ENCODE results near the gene SPOCK3. TPM values are rescaled to one million over a fixed set of nuclear protein-coding genes. Genes with fewer than 3 reads are reported as not detected.

The SPOCK3 gene
- total and polyA plus RNA-seq, 2 donors from 2014 or later: 0.25 to 0.84 TPM

GRCh38 chr4:167025670-167026069 lies 208.6 kb downstream of the SPOCK3 start:
- no peak for DNase-seq
- H3K36me3 ChIP-seq (ENCODE audit: control insufficient read depth in 2 of 3, insufficient read depth in 3 of 3, low read length in 3 of 3): no peaks in the 10 kb centered on the region
- no peak for FAIRE-seq
- no peak overlapping the region for H3K9ac ChIP-seq (ENCODE audit: low read length in 3 of 3)
- H3K9me3 ChIP-seq (ENCODE audit: control insufficient read depth in 2 of 3, insufficient read depth in 1 of 3, low read length in 3 of 3): no peaks in the 10 kb centered on the region
- H3K4me3 ChIP-seq (ENCODE audit: low read length in 3 of 3): no peak overlapping the region
- intact Hi-C loops (cut with DNase I): no loop called here
- H3K27me3 ChIP-seq (ENCODE audit: control insufficient read depth, insufficient read depth, low read length): no peaks in the 10 kb centered on the region
- no peaks in the 10 kb centered on the region for H3K4me1 ChIP-seq (ENCODE audit: control insufficient read depth in 2 of 3, insufficient read depth in 2 of 3, low read depth in 1 of 3, low read length in 3 of 3)
- no peak overlapping the region for H3K27ac ChIP-seq (ENCODE audit: low read depth in 2 of 2, low read length in 2 of 2)
- TF ChIP-seq, protein P1, sequence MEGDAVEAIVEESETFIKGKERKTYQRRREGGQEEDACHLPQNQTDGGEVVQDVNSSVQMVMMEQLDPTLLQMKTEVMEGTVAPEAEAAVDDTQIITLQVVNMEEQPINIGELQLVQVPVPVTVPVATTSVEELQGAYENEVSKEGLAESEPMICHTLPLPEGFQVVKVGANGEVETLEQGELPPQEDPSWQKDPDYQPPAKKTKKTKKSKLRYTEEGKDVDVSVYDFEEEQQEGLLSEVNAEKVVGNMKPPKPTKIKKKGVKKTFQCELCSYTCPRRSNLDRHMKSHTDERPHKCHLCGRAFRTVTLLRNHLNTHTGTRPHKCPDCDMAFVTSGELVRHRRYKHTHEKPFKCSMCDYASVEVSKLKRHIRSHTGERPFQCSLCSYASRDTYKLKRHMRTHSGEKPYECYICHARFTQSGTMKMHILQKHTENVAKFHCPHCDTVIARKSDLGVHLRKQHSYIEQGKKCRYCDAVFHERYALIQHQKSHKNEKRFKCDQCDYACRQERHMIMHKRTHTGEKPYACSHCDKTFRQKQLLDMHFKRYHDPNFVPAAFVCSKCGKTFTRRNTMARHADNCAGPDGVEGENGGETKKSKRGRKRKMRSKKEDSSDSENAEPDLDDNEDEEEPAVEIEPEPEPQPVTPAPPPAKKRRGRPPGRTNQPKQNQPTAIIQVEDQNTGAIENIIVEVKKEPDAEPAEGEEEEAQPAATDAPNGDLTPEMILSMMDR (IDR thresholded peaks at IDR 0.05; ENCODE audit: borderline replicate concordance, extremely low read depth, insufficient read depth): no peak

- H3K27me3 ChIP-seq (ENCODE audit: control insufficient read depth, insufficient read depth, low read length): no peaks in the 10 kb centered on the region
- H3K4me1 ChIP-seq (ENCODE audit: control insufficient read depth in 2 of 3, insufficient read depth in 2 of 3, low read depth in 1 of 3, low read length in 3 of 3): no peaks in the 10 kb centered on the region
- H3K27ac ChIP-seq (ENCODE audit: low read depth in 2 of 2, low read length in 2 of 2): no peak overlapping the region
- intact Hi-C loops (cut with DNase I): no loop called here
- H3K9ac ChIP-seq (ENCODE audit: low read length in 3 of 3): no peak overlapping the region
- FAIRE-seq (no peak), DNase-seq (no peak)
- no peaks in the 10 kb centered on the region for H3K9me3 ChIP-seq (ENCODE audit: control insufficient read depth in 2 of 3, insufficient read depth in 1 of 3, low read length in 3 of 3)
- H3K4me3 ChIP-seq (ENCODE audit: low read length in 3 of 3): no peak overlapping the region
- TF ChIP-seq, protein P1 (IDR thresholded peaks at IDR 0.05; ENCODE audit: borderline replicate concordance, extremely low read depth, insufficient read depth): no peak
- no peaks in the 10 kb centered on the region for H3K36me3 ChIP-seq (ENCODE audit: control insufficient read depth in 2 of 3, insufficient read depth in 3 of 3, low read length in 3 of 3)
Measured at GRCh38 chr4:167023364-167023925, 210.8 kb downstream of the SPOCK3 start.

DNA sequence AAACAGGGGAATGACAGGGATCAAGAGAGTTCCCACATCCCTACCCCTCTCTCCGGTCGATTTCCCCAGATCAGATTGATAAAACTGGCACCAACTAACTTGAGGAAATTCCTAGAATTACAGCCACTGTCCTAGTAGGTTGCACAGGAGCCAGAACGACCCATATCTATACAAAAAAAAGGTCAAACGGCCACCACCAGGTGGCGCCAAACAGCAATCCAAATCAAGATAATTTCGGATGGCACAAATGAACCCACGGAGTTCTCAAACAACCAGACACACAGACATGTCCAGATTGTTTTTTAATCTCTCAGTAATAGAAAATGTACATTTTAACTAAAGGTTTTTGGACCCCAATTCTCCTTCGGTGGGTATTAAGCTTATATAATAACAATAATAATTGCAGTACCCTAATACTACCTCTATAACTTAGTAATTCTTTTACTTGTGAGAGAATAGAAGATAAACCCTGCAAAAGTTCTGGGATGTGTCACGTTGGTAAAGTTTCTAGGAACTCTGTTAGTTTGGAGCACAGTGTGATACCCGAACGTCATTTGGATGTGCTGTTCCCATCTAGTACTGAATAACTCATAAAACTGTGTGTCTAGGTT lies 212.6 kb downstream of the SPOCK3 start:
- no peak overlapping the region for H3K9ac ChIP-seq (ENCODE audit: low read length in 3 of 3)
- H3K27me3 ChIP-seq (ENCODE audit: control insufficient read depth, insufficient read depth, low read length): no peaks in the 10 kb centered on the region
- H3K9me3 ChIP-seq (ENCODE audit: control insufficient read depth in 2 of 3, insufficient read depth in 1 of 3, low read length in 3 of 3): no peaks in the 10 kb centered on the region
- no peak overlapping the region for H3K4me3 ChIP-seq (ENCODE audit: low read length in 3 of 3)
- peak; percentile 21 for FAIRE-seq
- TF ChIP-seq, protein P1 (IDR thresholded peaks at IDR 0.05; ENCODE audit: borderline replicate concordance, extremely low read depth, insufficient read depth): peak; percentile 62
- H3K27ac ChIP-seq (ENCODE audit: low read depth in 2 of 2, low read length in 2 of 2): no peak overlapping the region
- no peaks in the 10 kb centered on the region for H3K4me1 ChIP-seq (ENCODE audit: control insufficient read depth in 2 of 3, insufficient read depth in 2 of 3, low read depth in 1 of 3, low read length in 3 of 3)
- intact Hi-C loops (cut with DNase I): no loop called here
- no peaks in the 10 kb centered on the region for H3K36me3 ChIP-seq (ENCODE audit: control insufficient read depth in 2 of 3, insufficient read depth in 3 of 3, low read length in 3 of 3)
- peak; percentile 64 to 82 (median 70) for DNase-seq

Measured in kidney (tissue), 14 donors.